NCI-H2081 (cell line): ENCODE results near the gene ZNF554.

Experiments used
- DNase-seq, 2 experiments: peaks; one replicate each; lab custom pipeline; 2025; lab: John Stamatoyannopoulos, UW

ZNF554 gene

DNA sequence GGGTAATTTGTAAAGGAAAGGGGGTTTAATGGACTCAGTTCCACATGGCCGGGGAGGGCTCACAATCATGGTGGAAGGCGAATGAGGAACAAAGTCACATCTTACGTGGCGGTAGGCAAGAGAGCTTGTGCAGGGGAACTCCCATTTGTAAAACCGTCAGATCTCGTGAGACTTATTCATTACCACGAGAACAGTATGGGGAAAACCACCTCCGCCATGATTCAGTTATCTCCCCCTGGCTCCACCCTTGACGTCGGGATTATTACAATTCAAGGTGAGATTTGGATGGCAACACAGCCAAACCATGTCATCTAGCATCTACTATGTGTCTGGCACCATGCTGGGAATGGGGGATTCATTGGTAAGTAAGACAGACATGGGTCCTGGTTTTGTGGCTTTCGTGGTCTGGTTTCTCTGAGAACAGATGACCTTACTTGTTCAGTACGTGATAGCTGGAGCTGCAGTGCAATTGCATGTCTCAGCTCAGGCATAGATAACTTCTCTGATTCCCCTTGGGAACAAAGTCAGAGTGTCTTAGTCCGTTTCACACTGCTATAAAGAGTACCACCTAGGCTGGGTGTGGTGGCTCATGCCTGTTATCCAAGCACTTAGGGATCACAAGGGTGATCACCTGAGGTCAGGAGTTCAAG is 8.3 kb downstream of the ZNF554 start:
- DNase-seq, result no peak

DNA sequence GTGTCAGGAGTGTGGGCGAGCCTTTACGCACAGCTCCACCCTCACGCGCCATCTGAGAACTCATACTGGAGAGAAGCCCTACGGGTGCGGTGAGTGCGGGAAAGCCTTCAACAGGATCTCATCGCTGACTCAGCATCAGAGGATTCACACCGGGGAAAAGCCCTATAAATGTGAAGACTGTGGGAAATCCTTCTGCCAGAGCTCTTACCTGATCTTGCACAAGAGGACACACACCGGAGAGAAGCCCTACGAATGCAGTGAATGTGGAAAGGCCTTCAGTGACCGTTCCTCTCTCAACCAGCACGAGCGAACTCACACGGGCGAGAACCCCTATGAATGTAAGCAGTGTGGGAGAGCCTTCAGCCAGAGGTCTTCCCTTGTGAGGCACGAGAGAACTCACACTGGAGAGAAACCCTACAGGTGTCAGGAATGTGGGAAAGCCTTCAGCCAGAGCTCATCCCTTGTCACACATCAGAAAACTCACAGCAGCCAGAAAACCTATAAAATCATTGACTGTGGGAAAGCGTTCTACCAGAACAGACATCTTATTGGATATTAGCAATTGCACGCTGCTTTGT is 14.7 kb downstream of the ZNF554 start:
- DNase-seq, result no peak

DNA sequence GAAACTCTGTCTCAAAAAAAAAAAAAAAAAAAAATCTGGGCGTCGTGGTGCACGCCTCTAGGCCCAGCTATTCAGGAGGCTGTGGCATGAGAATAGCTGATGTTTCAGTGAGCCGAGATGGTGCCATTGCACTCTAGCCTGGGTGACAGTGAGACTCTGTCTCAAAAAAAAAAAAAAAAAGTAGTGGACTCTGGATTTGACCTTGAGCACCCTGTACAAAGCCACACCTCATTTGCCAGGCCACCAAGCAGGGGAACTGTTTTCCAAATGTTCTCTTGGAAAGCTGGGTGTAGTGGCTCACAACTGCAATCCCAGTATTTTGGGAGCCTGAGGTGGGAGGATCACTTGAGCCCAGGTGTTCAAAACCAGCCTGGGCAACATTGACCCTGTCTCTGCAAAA is 17.8 kb downstream of the ZNF554 start:
- no peak for DNase-seq

DNA sequence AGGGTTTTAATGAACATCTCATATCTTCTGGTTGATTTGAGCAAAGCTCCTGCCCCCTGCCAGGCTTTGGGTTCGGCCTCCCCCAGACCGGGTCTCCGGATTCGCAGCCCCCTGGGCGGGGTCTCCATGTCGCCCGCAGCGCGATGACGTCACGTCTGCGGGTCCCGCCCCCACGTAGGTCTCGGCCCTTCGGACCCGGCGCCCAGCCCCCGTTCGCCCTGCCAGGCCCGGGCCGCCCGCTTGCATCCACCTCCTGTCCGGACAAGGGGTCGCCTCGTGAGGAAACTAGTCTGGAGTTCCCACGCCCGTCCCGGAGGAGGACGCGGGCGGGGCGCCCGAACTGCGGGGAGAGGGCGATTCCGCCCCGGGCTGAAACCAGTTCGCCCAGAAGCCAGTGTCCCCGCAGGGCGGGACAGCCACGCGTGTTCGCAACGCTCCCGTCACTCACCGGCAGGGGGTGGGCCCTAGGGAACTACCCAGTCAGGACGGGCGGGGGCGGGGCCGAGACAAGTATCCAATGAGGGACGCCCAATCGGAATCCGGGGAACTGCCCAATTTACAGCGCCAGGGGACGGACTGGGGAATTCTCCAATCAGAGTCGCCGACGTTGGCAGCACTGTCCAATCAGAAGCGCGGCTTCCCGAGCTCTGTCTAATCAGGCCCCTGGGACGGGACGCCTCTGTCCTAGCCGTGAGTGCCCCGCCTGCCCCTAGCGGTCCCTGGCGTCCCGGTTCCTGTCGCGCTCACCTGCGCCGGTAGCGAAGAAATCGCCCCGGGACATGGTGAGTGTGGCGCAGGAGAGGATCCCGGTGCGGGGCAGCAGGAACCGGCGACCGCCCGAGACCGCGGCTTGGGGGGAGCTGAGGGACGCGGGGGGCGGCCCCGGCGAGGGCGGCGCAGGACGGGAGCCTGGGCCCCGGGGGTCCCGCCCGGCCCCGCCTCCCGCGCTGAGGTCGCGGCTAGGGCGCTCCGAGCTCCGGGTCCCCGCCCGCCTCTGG is 21.4 kb downstream of the ZNF554 start, which contains the start of gene ZNF555:
ZNF555 (plus strand) TSS at position 682 of the 998 bp plus-strand sequence; CDS start at position 780, 98 bp downstream.
- DNase-seq, result peak; percentile 98 to 99

DNA sequence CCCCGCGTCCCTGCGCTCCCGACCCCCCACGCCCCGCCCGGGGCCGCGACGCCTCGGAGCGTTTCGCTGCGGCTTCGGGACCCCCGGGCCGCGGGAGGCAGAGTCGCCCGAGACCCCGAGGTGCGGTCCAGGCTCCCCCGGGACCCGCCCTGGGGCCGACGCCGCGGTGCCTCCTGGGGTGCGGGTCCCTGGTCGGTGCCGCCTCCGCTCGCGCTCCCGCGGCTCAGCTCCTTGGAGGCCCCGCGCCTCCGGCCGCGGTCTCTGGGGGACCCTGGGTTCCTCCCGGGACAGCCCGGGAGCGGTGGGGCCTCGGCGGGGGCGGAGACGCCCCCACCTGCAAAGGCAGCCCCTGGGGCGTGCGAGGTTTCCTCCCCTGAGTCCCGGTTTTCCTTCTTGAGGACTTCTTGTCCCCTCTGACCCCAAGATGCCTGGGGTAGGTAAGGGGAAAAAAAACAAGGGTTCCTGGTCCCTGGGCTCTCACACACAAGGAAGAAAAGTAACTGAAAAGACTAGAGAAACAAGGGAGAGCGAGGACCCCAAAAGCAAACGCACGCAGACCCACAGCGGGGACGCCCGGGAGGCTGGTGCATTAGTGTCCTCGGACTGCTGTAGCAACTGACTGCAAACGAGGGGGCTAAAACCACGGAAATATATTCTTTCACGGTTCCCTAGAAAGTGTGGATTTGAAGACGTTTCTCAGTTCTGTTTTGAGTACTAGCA is 22.3 kb downstream of the ZNF554 start:
- no peak for DNase-seq

DNA sequence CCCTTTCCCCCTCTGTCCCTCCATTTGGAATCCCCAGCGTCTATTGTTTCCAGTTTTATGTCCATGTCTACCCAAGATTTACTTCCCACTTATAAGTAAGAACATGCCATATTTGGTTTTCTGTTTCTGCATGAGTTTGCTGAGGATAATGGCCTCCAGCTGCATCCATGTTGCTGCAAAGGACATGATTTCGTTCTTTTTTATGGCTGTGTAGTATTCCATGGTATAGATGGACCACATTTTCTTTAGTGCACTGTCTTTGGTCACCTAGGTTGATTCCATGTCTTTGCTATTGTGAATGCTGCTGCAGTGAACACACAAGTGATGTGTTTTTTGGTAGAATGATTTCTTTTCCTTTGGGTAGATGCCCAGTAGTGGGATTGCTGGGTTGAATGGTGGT is 25.4 kb downstream of the ZNF554 start:
- DNase-seq, result no peak

DNA sequence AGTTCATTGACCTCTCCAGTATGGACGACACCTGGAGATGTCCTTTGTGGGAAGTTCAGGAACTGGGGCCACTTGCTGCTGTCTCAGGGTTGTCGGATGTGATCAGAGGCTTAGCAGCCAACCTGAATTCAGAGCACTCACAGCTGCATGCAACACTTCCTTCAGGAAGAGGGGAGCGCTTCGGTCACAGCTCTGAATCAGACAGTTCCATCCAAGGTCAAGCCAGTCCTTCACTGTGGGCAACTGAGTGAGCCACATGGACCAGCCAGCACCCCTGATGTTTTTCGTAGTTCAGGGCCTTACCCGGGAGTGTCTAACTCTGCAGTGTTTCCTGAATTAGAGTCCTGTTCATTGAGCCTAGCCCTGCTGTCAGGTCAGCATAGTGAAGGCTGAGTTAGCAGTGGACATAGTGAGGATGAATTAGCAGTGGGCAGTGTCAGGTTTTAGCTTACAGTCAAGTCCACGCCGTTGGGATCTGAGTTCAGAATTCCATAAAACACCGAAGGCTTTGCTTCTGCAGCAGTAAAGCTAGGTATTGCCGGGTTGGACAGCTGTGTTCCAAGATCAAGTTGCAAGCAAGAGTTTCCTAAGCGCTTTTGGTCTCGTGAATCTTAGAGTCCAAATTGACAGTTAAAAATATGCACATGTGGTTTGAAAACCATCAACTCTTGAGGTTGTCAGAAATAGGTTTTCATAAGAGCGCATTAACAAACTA is 26.7 kb downstream of the ZNF554 start:
- DNase-seq, result no peak

DNA sequence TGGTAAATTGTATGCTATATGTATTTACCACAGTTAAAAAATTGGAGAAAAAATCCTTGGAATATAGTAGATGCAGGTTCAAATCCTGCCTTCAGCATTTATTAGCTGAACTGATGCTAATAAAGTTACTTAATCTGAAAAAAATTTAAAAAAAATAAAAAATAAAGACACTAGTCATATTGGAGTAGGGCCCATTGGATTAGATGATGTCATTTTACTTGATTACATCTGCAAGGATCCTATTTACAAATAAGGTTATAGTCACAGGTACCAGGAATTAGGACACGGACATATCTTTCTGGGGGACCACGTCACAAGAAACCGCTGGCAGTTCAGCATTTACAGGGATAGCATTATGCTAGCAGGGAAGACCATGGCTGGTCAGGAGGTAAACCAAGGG is 27.8 kb downstream of the ZNF554 start:
- DNase-seq, result no peak

DNA sequence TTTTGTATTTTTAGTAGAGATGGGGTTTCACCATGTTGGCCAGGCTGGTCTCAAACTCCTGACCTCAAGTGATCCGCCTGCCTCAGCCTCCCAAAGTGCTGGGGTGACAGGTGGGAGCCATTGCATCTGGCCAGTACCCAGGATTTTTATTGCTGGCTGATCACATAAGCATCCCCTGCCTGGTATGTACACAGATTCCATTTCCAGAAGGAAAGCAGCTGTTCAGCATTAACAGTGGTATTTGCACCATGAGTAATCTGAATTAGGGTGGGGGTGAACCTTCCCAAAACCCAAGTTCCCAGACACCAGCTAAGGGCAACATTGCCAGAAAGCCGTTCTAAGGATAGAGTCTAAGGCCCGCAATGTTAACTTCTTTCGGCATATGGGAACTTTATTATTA is 28.9 kb downstream of the ZNF554 start:
- DNase-seq, result no peak

DNA sequence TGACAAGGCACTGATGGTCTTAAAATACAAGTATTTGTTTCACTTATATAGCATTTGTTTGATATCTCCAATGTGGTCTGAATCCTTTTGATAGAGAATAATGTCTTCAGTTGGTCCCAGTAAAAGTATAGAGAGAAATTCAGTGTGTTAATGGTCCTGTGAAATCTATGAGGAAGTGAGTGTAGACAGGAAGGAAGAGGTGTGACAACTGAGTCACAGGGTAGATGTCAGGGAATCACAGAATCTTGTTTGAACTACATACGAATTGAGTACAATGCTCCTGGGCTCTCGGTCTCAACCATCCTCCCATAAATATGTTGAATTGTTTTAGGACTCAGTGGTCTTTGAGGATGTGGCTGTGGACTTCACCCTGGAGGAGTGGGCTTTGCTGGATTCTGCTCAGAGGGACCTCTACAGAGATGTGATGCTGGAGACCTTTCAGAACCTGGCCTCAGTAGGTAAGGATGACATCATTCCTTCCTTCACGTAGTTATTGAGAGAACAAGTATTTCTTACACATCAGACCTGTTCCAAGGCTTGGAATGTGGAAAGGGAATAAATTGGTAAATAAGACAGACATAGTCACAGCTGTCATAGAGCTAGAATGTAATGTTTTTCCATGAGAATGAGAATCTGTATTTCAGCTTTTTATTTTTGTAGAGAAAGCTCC is 30.7 kb downstream of the ZNF554 start:
- DNase-seq, result no peak

DNA sequence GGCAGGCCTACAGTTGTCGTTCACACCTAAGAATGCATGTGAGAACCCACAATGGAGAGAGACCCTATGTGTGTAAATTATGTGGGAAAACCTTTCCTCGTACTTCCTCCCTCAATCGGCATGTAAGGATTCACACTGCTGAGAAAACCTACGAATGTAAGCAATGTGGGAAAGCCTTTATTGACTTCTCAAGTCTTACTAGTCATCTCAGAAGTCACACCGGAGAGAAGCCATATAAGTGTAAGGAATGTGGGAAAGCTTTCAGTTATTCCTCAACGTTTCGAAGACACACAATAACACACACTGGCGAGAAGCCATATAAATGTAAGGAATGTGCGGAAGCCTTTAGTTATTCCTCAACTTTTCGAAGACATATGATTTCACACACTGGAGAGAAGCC is 32.9 kb downstream of the ZNF554 start:
- DNase-seq, result no peak

DNA sequence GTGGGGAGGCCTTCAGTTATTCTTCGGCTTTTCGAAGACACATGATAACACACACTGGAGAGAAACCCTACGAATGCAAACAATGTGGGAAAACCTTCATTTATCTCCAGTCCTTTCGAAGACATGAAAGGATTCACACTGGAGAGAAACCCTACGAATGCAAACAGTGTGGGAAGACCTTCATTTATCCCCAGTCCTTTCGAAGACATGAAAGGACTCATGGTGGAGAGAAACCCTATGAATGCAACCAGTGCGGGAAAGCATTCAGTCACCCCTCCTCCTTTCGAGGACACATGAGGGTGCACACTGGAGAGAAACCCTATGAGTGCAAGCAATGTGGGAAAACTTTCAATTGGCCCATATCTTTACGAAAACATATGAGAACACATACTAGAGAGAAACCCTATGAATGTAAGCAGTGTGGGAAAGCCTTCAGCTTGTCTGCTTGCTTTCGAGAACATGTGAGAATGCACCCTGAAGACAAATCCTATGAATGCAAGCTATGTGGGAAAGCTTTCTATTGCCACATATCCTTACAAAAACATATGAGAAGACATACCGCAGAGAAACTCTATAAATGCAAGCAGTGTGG is 33.4 kb downstream of the ZNF554 start:
- DNase-seq, result no peak

DNA sequence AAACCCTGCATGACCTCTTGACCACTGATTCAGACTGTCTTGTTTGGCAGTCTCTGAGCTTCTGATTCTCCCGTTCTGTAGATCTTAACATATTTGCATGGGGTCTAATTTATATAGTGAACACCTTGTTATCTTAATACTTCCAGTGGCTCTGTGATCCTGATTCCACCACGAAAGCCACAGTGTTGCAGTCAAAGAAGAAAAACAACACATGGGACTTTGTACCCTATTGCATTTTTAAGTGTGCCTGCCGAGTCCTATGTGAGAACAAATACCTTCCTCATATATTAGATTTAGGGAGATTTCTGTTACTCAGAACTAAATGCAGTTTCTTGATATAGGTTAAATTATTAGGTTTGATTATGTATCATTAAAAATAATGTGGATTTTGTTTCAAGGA is 35.2 kb downstream of the ZNF554 start:
- no peak for DNase-seq

DNA sequence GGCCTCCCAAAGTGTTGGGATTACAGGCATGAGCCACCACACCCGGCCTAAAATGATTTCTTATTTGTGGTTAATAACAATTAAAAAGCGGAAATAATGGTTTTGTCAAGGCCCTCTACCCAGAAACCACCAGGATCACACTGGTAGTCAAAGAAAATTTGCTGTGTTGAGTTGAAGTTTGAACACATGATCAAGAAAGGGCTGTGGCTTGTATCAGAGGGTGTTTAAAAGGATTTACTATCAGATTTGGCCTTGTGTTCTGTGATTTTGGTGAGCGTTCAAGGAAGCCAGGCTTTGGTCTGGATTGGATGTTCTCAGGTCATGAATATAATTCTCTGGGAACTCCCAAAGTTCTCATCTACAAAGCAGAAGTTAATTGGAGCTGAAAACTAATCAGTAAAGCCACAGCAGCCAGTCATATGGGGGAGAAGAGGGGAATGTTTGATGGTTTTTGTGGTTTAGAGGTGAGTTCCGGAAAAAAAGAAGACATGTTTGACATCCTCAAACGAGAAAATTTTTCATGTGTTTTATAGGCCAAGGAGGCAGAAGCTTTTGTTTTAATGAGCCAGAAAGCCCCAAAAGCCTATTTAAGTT is 36.9 kb downstream of the ZNF554 start:
- DNase-seq, result no peak

DNA sequence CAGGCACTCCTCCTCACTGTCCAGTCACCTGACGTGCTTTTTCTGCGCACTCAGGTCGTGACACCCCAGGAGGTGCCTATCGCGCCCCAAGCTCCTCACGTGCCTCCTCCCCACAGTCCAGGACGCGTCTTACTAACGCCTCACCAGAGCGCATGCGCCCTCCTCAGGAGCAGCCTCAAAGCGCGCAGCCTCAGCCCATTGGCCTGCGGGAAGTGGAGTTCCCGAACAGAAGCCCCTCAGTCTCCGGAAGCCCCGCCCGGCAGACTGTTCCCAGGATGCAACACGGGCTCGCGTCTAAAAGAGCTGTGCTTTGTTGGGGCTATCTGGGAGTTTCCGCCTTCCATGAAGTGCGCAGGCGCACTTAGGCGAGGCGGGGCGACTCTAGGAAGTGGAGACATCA is 39.2 kb downstream of the ZNF554 start:
- no peak for DNase-seq

DNA sequence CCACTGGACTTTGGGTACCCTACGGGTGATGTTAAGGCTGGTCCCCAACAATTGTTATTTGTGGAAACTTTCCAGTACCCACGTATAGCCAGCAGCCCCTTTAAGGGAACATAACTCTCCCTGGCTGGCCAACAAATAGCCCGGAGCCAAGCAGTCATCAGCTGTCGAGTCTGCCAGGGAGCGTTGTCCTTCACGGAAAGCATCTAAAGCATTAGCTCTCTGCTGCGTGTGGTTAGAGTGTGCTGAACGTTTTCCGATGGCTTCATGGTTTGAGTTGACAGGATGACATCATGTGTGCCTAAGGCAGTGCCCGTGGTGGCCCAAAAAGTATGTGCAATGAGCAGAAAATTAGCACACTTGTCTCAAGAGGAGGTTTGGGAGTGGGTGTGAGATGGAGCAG is 44.1 kb downstream of the ZNF554 start:
- DNase-seq, result no peak

DNA sequence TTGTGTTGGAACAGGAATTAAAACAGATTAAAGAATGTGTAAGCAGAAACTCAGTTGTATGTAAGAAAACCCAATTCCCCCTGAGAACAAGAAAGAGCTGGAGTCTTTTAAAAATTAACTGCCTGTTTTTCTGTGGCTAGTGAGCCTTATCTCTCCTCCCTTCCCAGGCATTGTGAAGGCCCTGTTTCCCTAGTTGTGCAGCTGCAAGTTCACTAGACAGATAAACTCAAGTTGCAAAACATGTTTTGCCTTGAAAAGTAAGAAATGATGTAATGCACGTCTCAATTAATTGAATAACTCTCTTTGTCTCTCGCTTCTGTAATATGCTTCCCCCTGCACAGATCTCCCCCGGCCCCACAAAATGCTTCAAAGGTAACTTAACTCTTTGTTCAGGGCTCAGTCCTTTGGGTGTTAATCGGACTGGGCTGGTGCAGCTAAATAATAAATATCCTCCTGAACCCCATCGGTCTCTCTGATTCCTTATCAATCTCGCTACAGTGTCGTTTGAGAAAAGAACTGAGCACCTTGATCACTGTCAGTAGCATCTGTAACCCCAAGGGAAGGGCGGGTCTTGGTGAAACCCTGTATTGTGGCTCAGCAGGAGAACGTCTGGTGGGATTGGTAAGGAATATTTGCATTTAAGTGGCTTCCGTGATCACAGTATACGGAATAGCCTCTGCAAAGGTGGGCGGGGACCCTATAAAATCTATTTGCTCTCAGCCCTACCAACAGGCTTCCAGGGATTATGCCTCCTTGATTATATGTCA is 45.8 kb downstream of the ZNF554 start:
- no peak for DNase-seq

DNA sequence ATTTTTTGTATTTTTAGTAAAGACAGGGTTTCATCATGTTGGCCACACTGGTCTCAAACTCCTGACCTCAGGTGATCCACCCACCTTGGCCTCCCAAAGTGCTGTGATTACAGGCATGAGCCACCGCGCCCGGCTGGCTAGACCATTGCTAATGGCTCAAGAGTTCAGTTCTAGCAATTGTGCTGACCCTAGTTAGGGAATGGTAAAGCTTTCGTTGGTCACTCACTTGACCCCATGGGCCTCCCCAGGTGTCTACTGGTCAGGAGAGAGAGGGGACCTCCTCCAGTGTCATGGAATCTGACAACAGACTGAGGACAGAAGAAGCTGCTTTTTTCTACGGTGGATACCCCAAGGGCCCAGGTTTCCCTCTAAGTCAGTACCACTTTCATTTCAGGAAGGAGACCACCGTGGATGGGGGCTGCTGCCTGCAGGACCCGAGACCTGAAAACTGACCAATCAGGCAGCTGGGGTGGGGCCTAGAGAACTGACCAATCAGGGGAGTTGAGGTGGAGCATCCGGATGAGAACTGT is 46.9 kb downstream of the ZNF554 start:
- DNase-seq, result no peak
